Measurements from ENCODE around the gene NRM. TPM values are rescaled to one million over a fixed set of nuclear protein-coding genes. Genes with fewer than 3 reads are reported as not detected.

NRM gene
- total RNA-seq, 1 experiment from 2014 or later, result 31.2 TPM

GRCh38 chr6:30685157-30686008 lies 5.4 kb downstream of the NRM start:
- ATAC-seq (no peak), DNase-seq (ENCODE audit: low spot score) (no peak)
- peak; percentile 20; the same call in 1 of the 2 replicates for TF ChIP-seq ZNF121 (CRISPR knock-in tag; IDR thresholded peaks at IDR 0.05)
- no peak for TF ChIP-seq HMGA2 (CRISPR knock-in tag; IDR thresholded peaks at IDR 0.05)
- H3K27me3 Mint-ChIP-seq (ENCODE audit: low read depth), result no peaks in the 10 kb centered on the region
- H3K36me3 Mint-ChIP-seq, result peaks cover 3% of the 10 kb centered on the region
- POLR2A ChIA-PET, result interaction anchor here (0.5 kb wide), 1 partner anchor 17 kb away, joined by 4 read pairs; no protein-coding TSS in a partner anchor
- peak overlapping the region; percentile 7; the same call in 1 of the 2 replicates for H3K27ac Mint-ChIP-seq
- H3K9me3 Mint-ChIP-seq, result no peaks in the 10 kb centered on the region
- peak overlapping the region; percentile 80 for H3K4me3 Mint-ChIP-seq
- CTCF ChIA-PET, result interaction anchor here (0.6 to 9.7 kb wide), 5 partner anchors 9 to 45 kb away, joined by 3 to 131 read pairs (median 5); partner anchors contain the start of gene MDC1
- peaks cover 68% of the 10 kb centered on the region for H3K4me1 Mint-ChIP-seq

- ChIA-PET CTCF (interaction anchor here (0.6 to 9.7 kb wide), 6 partner anchors 10 to 163 kb away, joined by 3 to 131 read pairs (median 4); partner anchors contain the start of gene MDC1), POLR2A (interaction anchor here (1.4 kb wide), 1 partner anchor 36 kb away, joined by 4 read pairs; no protein-coding TSS in a partner anchor)
- Mint-ChIP-seq H3K36me3 (peaks cover 3% of the 10 kb centered on the region), H3K4me3 (peak overlapping the region; percentile 80), H3K9me3 (no peaks in the 10 kb centered on the region), H3K27ac (peak overlapping the region; percentile 7; the same call in 1 of the 2 replicates), H3K27me3 (ENCODE audit: low read depth) (no peaks in the 10 kb centered on the region), H3K4me1 (peaks cover 68% of the 10 kb centered on the region)
- ATAC-seq (no peak), DNase-seq (ENCODE audit: low spot score) (no peak)
- TF ChIP-seq KAT7 (CRISPR knock-in tag; IDR thresholded peaks at IDR 0.05; ENCODE audit: borderline replicate concordance) (no peak), NFYB (CRISPR knock-in tag; conservative IDR thresholded peaks at IDR 0.05; ENCODE audit: low read depth) (no peak), NR3C1 (CRISPR knock-in tag; conservative IDR thresholded peaks at IDR 0.05; ENCODE audit: low read depth) (no peak)
Measured at GRCh38 chr6:30684386-30685156, 6.2 kb downstream of the NRM start.

GRCh38 chr6:30683980-30684338 lies 6.8 kb downstream of the NRM start:
- CTCF ChIA-PET, result interaction anchor here (0.7 to 9.7 kb wide), 3 partner anchors 38 to 164 kb away, joined by 3 to 131 read pairs (median 7); no protein-coding TSS in a partner anchor
- POLR2A ChIA-PET, result interaction anchor here (1.4 kb wide), 1 partner anchor 37 kb away, joined by 4 read pairs; no protein-coding TSS in a partner anchor

More at GRCh38 chr6:30683980-30684338, 6.8 kb downstream of the NRM start:
- Mint-ChIP-seq H3K36me3 (peaks cover 3% of the 10 kb centered on the region), H3K4me1 (peaks cover 68% of the 10 kb centered on the region), H3K27me3 (ENCODE audit: low read depth) (no peaks in the 10 kb centered on the region), H3K9me3 (no peaks in the 10 kb centered on the region), H3K27ac (peak overlapping the region; percentile 55), H3K4me3 (peak overlapping the region; percentile 54)
- TF ChIP-seq ZSCAN18 (CRISPR knock-in tag; IDR thresholded peaks at IDR 0.05), result no peak
- no peak for TF ChIP-seq NR2C2 (CRISPR knock-in tag; IDR thresholded peaks at IDR 0.05)
- TF ChIP-seq IRF2 (CRISPR knock-in tag; IDR thresholded peaks at IDR 0.05; ENCODE audit: borderline replicate concordance, low read depth), result no peak
- TF ChIP-seq KAT7 (CRISPR knock-in tag; IDR thresholded peaks at IDR 0.05; ENCODE audit: borderline replicate concordance), result no peak
- no peak for TF ChIP-seq ATF2 (CRISPR knock-in tag; IDR thresholded peaks at IDR 0.05; ENCODE audit: borderline replicate concordance, low read depth)
- TF ChIP-seq ZNF425 (CRISPR knock-in tag; conservative IDR thresholded peaks at IDR 0.05), result no peak
- TF ChIP-seq ATF6 (CRISPR knock-in tag; IDR thresholded peaks at IDR 0.05), result no peak
- TF ChIP-seq NFYB (CRISPR knock-in tag; conservative IDR thresholded peaks at IDR 0.05; ENCODE audit: low read depth), result no peak
- no peak for DNase-seq (ENCODE audit: low spot score)
- no peak for ATAC-seq

All from WTC11 (cell line).